ENCODE data around the gene CHI3L1.

DNA sequence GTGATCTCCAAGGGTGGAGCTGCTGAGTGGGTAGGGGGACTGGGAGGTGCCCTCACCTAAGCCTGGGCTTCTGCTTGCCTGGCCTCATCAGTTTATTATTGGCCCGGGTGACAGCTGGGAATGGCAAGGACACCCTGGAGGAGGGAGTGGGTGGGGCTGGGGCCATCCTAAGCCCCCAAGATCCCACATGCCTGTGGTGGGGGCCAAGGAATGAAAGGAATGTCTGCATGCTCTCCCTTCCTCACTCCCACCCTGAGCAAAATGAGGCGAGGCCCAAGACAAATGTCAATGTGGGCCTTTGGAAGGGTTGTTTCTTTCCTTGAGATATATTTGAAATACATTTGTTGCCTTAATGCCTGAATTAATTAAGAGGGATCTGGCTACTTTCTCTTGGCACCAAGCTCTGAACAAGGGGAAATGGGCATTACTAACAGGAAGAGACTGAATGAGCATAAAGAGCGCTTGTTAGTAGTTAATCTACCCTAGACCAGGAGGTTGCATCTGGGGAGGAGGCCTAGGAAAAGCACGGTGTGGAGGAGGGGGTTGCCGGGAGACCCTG lies 19.7 kb upstream of the CHI3L1 start:
- TF ChIP-seq YY1 (IDR thresholded peaks at IDR 0.05; ENCODE audit: insufficient read depth, insufficient read length) = no peak
- no peak for TF ChIP-seq ZNF274 (IDR thresholded peaks at IDR 0.05; ENCODE audit: low read depth, low read length)
